Measurements from ENCODE around the gene CAMK1D.
"Not testable (repeated sequence)": the region's sequence is repeated elsewhere in the genome, so short reads cannot be mapped to it uniquely, and the experiment has no call there.

Gene CAMK1D

DNA sequence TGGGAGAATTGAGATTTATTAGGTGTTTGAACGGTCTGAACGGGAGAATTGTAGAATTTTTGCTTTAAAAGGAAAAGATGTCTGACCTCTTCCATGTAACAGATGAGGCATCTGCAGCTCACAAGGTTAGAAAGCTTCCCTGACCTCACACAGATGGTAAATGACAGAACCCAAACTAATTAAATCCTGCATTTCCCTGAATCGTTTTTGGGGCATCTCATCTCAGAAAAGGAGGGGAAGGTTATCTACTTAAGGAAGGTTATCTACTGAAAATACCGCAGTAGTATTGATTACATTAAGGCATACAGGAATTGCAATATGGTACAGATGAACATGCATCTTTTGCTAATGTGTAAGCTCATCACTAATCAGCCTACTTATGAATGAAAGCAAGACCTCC lies 373.9 kb downstream of the CAMK1D start:
- TF ChIP-seq CTCF (IDR thresholded peaks at IDR 0.05; ENCODE audit: unreplicated experiment in 3 of 3): no peak
- H3K27me3 Mint-ChIP-seq (ENCODE audit: low read depth): no peaks in the 10 kb centered on the region
- H3K36me3 Mint-ChIP-seq (ENCODE audit: low read depth): no peaks in the 10 kb centered on the region
- peaks cover 19% of the 10 kb centered on the region for H3K4me1 Mint-ChIP-seq
- no peak overlapping the region for H3K27ac Mint-ChIP-seq
- no peak overlapping the region for H3K4me3 Mint-ChIP-seq
- no peaks in the 10 kb centered on the region for H3K9me3 Mint-ChIP-seq

- TF ChIP-seq CTCF (IDR thresholded peaks at IDR 0.05; ENCODE audit: unreplicated experiment in 3 of 3): no peak
- H3K4me1 Mint-ChIP-seq: peaks cover 28% of the 10 kb centered on the region
- H3K27me3 Mint-ChIP-seq (ENCODE audit: low read depth): no peaks in the 10 kb centered on the region
- no peak overlapping the region for H3K4me3 Mint-ChIP-seq
- no peaks in the 10 kb centered on the region for H3K36me3 Mint-ChIP-seq (ENCODE audit: low read depth)
- no peaks in the 10 kb centered on the region for H3K9me3 Mint-ChIP-seq
- no peak overlapping the region for H3K27ac Mint-ChIP-seq
Measured at GRCh38 chr10:12724807-12725579, 375.6 kb downstream of the CAMK1D start.

GRCh38 chr10:12725580-12725888 lies 376.2 kb downstream of the CAMK1D start:
- H3K27ac Mint-ChIP-seq; H3K36me3 Mint-ChIP-seq (ENCODE audit: low read depth); H3K4me3 Mint-ChIP-seq; H3K9me3 Mint-ChIP-seq; H3K27me3 Mint-ChIP-seq (ENCODE audit: low read depth): not testable (repeated sequence)
- H3K4me1 Mint-ChIP-seq: peaks cover 24% of the 10 kb centered on the region

- Mint-ChIP-seq H3K27ac (peak overlapping the region in 1 of 3 experiments; percentile 81), H3K9me3 (no peaks in the 10 kb centered on the region), H3K36me3 (ENCODE audit: low read depth) (no peaks in the 10 kb centered on the region), H3K4me1 (peaks cover 18% of the 10 kb centered on the region), H3K27me3 (ENCODE audit: low read depth) (no peaks in the 10 kb centered on the region), H3K4me3 (no peak overlapping the region)
- TF ChIP-seq CTCF (IDR thresholded peaks at IDR 0.05; ENCODE audit: unreplicated experiment in 3 of 3): no peak
Measured at GRCh38 chr10:12726971-12727831, 377.9 kb downstream of the CAMK1D start.

DNA sequence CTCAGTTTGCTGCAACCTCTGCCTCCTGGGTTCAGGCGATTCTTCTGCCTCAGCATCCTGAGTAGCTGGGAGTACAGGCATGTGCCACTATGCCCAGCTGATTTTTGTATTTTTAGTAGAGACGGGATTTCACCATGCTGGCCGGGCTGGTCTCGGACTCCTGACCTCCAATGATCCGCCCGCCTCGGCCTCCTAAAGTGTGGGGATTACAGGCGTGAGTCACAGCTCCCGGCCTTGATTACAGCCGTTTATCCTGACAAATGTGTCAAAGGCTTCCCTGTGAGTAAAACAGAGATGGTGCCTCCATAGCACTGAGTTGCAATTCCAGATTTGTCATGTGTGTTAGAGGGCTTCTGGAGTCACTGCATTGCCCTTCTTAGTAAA lies 378.5 kb downstream of the CAMK1D start:
- no peak overlapping the region for H3K27ac Mint-ChIP-seq
- H3K9me3 Mint-ChIP-seq: no peaks in the 10 kb centered on the region
- no peak for TF ChIP-seq CTCF (IDR thresholded peaks at IDR 0.05; ENCODE audit: unreplicated experiment in 3 of 3)
- H3K4me3 Mint-ChIP-seq: no peak overlapping the region
- H3K27me3 Mint-ChIP-seq (ENCODE audit: low read depth): no peaks in the 10 kb centered on the region
- peaks cover 14% of the 10 kb centered on the region for H3K4me1 Mint-ChIP-seq
- no peaks in the 10 kb centered on the region for H3K36me3 Mint-ChIP-seq (ENCODE audit: low read depth)

DNA sequence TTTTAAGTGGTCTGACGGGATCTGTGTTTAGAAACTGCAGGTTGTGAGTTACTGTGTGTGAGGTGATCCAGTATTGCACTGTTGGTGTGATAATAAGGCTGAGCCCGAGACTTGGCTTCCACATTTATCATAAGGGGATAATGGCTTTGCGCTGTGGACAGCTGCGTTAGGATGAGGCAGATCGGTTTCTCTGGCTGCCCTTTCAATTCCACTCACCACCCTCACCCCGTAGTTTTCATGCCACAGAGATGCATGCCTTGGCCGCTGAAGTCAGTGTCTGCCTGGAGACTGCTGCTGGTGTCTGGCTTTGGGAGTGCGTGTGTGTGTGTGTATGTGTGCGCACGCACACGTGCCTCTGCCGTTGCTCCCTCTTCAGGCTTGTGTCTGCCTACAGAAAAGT lies 379.1 kb downstream of the CAMK1D start:
- Mint-ChIP-seq H3K36me3 (ENCODE audit: low read depth) (no peaks in the 10 kb centered on the region), H3K4me3 (no peak overlapping the region), H3K9me3 (no peaks in the 10 kb centered on the region), H3K27ac (peak overlapping the region in 2 of 3 experiments; percentile 21 to 68), H3K27me3 (ENCODE audit: low read depth) (no peaks in the 10 kb centered on the region), H3K4me1 (peaks cover 14% of the 10 kb centered on the region)
- TF ChIP-seq CTCF (IDR thresholded peaks at IDR 0.05; ENCODE audit: unreplicated experiment in 3 of 3): no peak
